ENCODE measurements around the gene LRIT1.

Gene LRIT1

DNA sequence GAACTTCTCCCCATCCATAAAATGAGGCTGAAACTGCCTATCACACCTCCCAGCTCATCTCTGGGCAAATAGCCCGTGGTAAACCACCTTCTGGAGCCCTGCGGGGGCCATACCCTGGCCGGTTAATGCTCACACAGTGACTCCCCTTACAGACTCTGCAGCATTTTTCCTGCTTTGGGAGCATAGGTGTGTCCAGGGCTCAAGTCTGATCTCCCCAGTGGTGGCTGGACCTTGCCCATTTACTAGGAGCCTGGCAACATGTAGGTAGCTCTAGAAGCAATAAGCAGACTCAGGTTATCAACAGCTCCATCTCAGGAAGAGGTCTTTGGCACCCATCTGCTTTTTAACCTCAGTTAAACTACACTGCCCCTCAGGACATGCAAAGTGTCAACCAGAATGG, 52.5 kb downstream of the LRIT1 start:
- TF ChIP-seq, protein P1, sequence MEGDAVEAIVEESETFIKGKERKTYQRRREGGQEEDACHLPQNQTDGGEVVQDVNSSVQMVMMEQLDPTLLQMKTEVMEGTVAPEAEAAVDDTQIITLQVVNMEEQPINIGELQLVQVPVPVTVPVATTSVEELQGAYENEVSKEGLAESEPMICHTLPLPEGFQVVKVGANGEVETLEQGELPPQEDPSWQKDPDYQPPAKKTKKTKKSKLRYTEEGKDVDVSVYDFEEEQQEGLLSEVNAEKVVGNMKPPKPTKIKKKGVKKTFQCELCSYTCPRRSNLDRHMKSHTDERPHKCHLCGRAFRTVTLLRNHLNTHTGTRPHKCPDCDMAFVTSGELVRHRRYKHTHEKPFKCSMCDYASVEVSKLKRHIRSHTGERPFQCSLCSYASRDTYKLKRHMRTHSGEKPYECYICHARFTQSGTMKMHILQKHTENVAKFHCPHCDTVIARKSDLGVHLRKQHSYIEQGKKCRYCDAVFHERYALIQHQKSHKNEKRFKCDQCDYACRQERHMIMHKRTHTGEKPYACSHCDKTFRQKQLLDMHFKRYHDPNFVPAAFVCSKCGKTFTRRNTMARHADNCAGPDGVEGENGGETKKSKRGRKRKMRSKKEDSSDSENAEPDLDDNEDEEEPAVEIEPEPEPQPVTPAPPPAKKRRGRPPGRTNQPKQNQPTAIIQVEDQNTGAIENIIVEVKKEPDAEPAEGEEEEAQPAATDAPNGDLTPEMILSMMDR (IDR thresholded peaks at IDR 0.05; ENCODE audit: low read depth, low read length) = no peak
- H3K4me3 ChIP-seq (ENCODE audit: low read depth, low read length) = no peak overlapping the region

DNA sequence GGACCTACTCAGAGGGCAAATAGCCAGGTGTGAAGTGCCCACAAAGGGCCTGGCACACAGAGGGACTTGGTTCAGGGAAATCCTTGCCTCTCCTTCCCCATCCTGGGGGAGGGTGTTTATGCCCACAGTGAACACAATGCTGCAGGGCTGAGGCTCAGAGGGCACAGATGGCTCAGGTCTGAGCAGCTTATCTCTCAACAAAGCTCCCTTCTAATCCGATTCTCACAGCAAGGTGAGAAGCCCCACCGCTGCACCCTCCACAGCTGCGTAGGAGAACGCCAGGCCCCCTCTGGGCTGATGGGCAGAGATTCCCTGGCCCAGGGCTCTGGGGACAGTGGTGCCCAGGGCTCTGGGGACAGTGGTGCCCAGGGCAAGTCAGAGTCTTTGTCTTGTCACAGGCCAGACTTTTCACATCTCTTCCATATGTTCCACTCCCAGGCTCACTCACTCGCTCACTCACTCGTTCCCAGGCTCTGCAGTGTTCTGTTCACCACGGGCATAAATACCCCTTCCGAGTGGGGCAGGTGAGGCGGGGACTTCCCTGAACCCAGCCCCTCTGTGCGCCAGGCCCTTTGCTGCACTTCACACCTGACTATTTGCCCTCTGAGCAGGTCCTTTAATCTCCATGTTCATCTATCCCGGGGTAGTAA, 55.7 kb downstream of the LRIT1 start:
- TF ChIP-seq, protein P1 (IDR thresholded peaks at IDR 0.05; ENCODE audit: low read depth, low read length) = no peak
- no peak overlapping the region for H3K4me3 ChIP-seq (ENCODE audit: low read depth, low read length)

DNA sequence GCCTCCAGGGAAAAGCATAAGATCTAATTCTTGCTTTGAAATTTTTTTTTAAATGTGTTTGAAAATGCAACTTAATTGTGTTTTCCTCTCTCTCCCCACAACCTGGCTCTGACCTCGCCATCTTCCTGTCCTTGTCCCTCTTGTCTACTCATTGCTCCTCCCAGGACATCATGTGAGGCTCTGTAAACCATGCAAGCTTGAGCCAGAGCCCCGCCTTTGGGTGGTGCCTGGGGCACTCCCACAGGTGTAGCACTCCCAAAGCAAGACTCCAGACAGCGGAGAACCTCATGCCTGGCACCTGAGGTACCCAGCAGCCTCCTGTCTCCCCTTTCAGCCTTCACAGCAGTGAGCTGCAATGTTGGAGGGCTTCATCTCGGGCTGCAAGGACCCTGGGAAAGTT, 56.8 kb downstream of the LRIT1 start:
- no peak overlapping the region for H3K4me3 ChIP-seq (ENCODE audit: low read depth, low read length)
- TF ChIP-seq, protein P1 (IDR thresholded peaks at IDR 0.05; ENCODE audit: low read depth, low read length) = no peak

DNA sequence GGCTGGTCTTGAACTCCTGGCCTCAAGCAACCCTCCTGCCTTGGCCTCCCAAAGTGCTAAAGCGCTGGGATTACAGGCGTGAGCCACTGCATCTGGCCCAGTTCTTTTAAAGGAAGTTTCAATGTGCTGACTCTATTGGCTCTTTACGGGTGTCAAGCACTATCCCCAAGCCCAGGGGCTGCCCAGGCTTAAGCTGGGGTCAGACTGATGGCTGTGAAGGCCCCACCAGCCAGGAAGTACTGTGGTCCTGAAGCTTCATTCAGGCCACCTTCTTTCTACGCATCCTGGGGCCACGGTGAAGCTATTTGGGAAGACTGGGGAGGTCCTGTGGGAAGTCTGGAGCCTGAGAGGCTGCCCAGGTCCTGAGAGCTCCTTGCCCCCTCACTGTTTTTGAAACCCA, 59.7 kb downstream of the LRIT1 start:
- H3K4me3 ChIP-seq (ENCODE audit: low read depth, low read length) = no peak overlapping the region
- TF ChIP-seq, protein P1 (IDR thresholded peaks at IDR 0.05; ENCODE audit: low read depth, low read length) = no peak
